IgD-negative memory B cell (primary cell): Measurements from ENCODE around the gene PTX4. TPM values are rescaled to one million over a fixed set of nuclear protein-coding genes. Genes with fewer than 3 reads are reported as not detected.
"Not testable (repeated sequence)": the region's sequence is repeated elsewhere in the genome, so short reads cannot be mapped to it uniquely, and the experiment has no call there.

Experiments used
- H3K27ac Mint-ChIP-seq, 3 donors: one replicate each; pipeline ENCODE4 v1.8.0; 2020 to 2022; ENCODE audit warnings: mild to moderate bottlenecking in 3 of 3, mixed read lengths in 3 of 3, moderate library complexity in 1 of 3
- H3K27me3 Mint-ChIP-seq: one replicate; pipeline ENCODE4 v1.8.0; 2021; ENCODE audit warnings: mixed read lengths
- H3K36me3 Mint-ChIP-seq: one replicate; pipeline ENCODE4 v1.8.0; 2020; ENCODE audit warnings: mild to moderate bottlenecking, mixed read lengths
- H3K4me1 Mint-ChIP-seq, 3 donors: one replicate each; pipeline ENCODE4 v1.8.0; 2020 to 2022; ENCODE audit warnings: mixed read lengths in 3 of 3, mild to moderate bottlenecking in 1 of 3
- H3K4me3 Mint-ChIP-seq, 4 donors: one replicate each; pipeline ENCODE4 v1.8.0; 2020 to 2022; ENCODE audit warnings: mild to moderate bottlenecking in 4 of 4, mixed read lengths in 4 of 4, moderate library complexity in 3 of 4
- H3K9me3 Mint-ChIP-seq, 3 donors: one replicate each; pipeline ENCODE4 v1.8.0; 2020 to 2021; ENCODE audit warnings: mixed read lengths in 3 of 3, mild to moderate bottlenecking in 1 of 3
- polyA plus RNA-seq: library from polyadenylated mRNA; unstranded; fragments of 300-500 nt; fragmentation: Illumina TruSeq; gene quantifications from one replicate; pipeline ENCODE4 v1.2.3, GENCODE V29; 2021

PTX4 gene
- polyA plus RNA-seq, 1 donor from 2014 or later: not detected

DNA sequence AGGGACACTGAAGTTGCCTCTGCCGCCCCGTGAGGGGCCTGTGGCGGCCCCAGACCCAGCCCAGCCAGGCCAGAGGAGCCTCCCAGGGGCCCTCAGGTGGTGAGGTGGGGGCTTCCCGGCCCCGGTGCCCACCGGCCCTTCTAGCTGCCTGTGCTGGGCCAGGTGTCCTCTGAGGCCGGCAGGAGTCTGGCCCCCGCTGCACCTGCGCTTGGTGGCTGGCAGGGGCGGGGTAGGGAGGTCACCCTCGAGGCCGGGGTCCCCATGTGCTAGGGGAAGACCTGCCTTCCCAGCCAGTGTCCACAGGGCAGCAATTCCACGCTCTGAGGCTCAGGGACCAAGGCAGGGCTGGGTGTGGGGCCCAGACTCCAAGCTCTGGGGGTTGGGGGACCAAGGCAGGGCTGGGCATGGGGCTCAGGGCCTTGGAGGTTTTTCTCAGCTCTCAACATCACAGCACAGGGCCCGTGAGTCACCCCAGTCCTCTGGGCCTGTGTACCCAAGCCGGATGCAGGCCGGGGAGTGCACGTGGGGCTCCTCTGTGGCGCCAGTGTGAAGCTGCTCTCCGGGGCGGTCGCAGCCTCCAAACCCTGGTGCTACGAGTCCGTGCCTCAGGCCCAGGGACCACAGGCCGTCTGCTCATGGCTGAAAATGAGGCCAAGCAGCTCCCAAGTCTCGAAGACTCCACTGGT is 43.1 kb downstream of the PTX4 start:
- Mint-ChIP-seq H3K27ac (peak overlapping the region; percentile 31 to 99 (median 83)), H3K27me3 (no peaks in the 10 kb centered on the region)

DNA sequence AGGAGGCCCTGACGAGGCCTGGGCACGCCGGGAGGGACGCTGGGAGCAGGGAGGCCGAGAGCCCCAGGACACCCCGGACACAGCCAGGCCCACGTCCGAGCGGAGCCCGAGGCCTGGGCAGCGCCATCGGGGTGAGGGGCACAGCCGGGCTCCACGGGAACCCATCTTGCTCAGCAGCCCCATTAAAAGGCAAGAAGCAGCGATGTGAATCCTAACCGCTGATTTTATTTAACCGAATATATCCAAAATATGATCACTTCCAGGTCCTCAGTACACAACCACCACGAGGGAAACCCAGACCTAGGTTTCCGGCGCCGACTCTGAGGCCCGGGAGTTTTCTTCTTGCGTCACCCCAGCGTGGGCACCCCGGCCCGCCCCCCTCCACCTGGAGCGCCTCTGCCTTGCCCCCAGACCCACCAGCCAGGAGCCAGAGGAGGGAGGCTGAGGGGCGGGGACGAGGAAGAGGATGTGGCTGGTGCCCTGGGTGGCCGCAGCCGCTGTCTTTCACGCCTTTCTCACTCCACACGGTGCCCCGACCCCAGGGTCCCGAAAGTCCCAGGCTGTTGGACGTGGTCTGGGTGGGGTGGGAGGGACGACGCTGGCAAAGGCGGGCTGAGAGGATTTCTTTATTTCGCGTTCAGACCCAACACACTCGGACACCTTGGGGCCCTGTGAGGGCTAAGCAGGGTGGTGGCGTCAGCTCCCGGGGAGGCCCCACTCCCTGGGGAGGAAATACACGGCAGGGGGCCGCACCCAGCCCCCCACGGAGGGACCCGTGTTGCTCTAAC is 43.8 kb downstream of the PTX4 start:
- Mint-ChIP-seq H3K27ac (peak overlapping the region; percentile 71 to 99 (median 83)), H3K4me1 (peaks cover 0 to 5% (median 0%) of the 10 kb centered on the region in 3 donors), H3K4me3 (peak overlapping the region; percentile 60 to 87 (median 84)), H3K36me3 (peaks cover 1% of the 10 kb centered on the region), H3K9me3 (no peaks in the 10 kb centered on the region), H3K27me3 (no peaks in the 10 kb centered on the region)

More for the DNA sequence above, 43.1 kb downstream of the PTX4 start:
- Mint-ChIP-seq H3K4me3 (peak overlapping the region in 2 of 4 donors; percentile 37 to 87), H3K4me1 (peaks cover 0 to 5% (median 0%) of the 10 kb centered on the region in 3 donors), H3K36me3 (peaks cover 1% of the 10 kb centered on the region), H3K9me3 (no peaks in the 10 kb centered on the region)

DNA sequence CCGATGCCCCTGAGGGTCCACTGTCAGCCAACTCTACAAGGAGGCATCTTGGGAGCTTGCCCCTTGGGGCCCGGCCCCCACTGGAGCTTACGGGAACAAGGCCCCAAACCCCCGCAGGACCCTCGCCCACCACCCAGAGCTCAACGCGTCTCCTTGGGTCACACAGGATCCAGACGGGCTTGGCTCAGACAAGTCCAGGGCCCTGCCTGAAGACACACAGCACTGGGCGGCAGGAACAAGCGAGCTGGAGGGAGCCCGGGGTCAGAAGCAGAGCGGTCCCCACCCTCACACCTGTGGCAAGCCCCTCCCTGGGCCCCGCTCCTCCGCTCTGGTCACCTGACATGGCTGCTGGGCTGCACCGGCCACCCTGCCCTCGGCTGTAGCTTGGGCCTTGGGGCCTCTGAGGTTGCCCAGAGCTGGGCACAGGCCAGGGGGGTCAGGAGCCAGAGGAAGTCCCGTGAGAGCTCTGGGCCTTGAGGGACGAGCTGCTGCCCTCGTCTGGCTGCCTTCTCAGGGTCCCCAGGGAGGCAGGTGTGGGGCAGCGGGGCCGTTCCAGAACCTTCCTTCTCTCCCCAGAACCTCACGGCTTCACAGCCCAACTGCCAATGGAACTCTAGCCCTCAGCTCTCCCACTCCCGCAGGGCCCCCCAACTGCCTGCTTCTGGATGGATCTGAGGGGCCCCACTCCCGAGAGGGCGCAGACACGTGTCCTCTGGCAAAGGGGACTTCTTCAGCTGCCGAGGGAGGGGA is 44.6 kb downstream of the PTX4 start, which contains the start of gene CCDC154:
CCDC154 (minus strand) TSS at position 577 of the 750 bp plus-strand sequence; CDS start at position 343, 234 bp downstream.
- Mint-ChIP-seq H3K4me1 (peaks cover 0 to 5% (median 0%) of the 10 kb centered on the region in 3 donors), H3K4me3 (peak within 1 kb of the TSS; percentile 60 to 87 (median 84)), H3K27ac (peak within 1 kb of the TSS; percentile 71 to 99 (median 83)), H3K9me3 (no peaks in the 10 kb centered on the region), H3K36me3 (peaks cover 1% of the 10 kb centered on the region), H3K27me3 (no peaks in the 10 kb centered on the region)

DNA sequence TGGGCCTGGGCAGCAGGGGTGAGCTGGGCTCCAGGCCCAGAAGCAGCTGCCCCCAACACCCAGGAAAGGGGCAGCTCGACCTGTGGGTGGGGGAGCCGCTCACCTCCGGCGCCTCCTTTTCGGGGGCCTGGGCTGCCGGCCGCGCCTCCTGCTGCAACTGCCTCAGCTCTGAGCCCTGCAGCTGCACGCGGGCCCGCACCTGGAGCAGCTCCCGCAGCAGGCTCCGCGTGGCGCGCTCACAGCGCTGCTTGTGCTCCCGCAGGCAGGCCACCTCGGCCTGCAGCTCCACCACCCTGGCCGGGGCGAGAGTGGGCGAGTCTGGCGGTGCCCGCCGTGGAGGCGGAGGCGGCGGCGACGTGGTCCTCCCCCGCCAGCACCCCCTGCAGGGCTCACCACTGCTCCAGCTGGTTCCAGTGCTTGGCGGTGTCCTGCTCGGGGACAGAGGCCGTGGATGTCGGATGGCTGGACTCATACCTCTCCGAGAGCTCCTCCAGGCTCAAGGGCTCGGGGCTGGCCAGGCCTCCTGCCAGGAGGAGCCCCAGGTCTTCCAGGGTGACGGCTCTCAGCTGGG is 45.3 kb downstream of the PTX4 start:
- Mint-ChIP-seq H3K27me3 (no peaks in the 10 kb centered on the region), H3K27ac (no peak overlapping the region), H3K9me3 (no peaks in the 10 kb centered on the region), H3K4me1 (peaks cover 0 to 5% (median 0%) of the 10 kb centered on the region in 3 donors), H3K36me3 (peaks cover 1% of the 10 kb centered on the region), H3K4me3 (no peak overlapping the region)

DNA sequence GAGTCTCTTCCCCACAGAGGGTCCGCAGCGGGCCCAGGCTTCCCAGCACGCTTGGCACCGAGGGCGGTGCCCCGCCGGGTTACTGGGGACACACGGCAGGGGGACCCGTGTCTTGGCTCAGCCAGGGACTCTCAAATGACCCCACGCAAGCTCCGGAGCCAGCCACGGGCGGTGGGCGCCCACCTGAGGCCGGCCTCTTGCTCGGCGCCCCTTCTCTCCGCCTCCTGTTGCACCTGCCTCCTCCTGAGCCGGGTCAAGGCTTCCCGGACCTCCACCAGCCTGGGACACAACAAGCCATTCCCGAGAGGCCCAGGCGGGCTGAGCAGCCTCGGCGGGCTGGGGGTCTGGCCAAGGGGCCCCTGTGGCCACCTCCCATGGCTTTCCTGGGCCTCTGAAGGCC is 46.0 kb downstream of the PTX4 start:
- H3K9me3 Mint-ChIP-seq: no peaks in the 10 kb centered on the region
- H3K36me3 Mint-ChIP-seq: no peaks in the 10 kb centered on the region
- H3K4me3 Mint-ChIP-seq: no peak overlapping the region
- H3K27me3 Mint-ChIP-seq: no peaks in the 10 kb centered on the region
- peak overlapping the region in 1 of 3 donors; percentile 42 for H3K27ac Mint-ChIP-seq
- H3K4me1 Mint-ChIP-seq: peaks cover 0 to 5% (median 0%) of the 10 kb centered on the region in 3 donors

DNA sequence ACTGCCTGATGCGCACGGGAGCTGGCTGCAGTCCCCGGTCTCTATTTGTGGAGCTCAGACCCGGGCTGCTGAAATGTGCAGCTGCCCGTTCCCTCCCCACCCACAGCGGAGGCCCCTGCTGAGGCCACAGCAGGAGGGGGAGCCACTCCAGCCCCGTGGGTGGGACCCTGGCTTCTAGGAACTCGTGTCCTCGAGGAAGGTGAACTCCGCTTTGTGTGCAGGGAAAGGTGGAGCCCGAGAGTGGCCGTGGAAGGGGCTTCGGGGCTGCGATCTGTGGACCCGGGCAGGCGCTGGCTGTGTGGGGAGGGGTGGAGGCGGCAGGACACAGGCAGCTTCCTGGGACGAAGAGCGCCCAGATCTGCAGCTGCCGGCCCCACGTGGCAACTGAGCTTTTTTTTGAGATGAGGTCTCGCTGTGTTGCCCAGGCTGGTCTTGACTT is 47.3 kb downstream of the PTX4 start:
- Mint-ChIP-seq H3K4me3 (no peak overlapping the region), H3K4me1 (peaks cover 0 to 5% (median 0%) of the 10 kb centered on the region in 3 donors), H3K9me3 (no peaks in the 10 kb centered on the region), H3K36me3 (no peaks in the 10 kb centered on the region), H3K27me3 (no peaks in the 10 kb centered on the region), H3K27ac (peak overlapping the region in 1 of 3 donors; percentile 14)

DNA sequence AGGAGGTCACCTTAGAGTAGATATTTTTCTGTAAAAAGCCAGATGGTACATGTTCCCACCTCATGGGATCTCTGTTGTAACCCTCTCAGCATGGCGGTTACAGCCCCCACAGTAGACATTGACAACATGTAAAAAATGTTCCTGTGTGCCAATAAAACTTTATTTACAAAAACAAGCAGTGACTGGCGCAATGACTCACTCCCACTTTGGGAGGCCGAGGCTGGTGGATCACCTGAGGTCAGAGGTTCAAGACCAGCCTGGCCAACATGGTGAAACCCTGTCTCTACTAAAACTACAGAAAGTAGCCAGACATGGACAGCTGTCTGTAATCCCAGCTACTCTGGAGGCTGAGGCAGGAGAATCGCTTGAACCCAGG is 49.1 kb downstream of the PTX4 start:
- not testable (repeated sequence) for H3K4me1 Mint-ChIP-seq, H3K9me3 Mint-ChIP-seq, H3K27me3 Mint-ChIP-seq, H3K36me3 Mint-ChIP-seq
- Mint-ChIP-seq H3K27ac (peak overlapping the region in 1 of 3 donors; percentile 35), H3K4me3 (peak overlapping the region in 1 of 4 donors; percentile 65)

DNA sequence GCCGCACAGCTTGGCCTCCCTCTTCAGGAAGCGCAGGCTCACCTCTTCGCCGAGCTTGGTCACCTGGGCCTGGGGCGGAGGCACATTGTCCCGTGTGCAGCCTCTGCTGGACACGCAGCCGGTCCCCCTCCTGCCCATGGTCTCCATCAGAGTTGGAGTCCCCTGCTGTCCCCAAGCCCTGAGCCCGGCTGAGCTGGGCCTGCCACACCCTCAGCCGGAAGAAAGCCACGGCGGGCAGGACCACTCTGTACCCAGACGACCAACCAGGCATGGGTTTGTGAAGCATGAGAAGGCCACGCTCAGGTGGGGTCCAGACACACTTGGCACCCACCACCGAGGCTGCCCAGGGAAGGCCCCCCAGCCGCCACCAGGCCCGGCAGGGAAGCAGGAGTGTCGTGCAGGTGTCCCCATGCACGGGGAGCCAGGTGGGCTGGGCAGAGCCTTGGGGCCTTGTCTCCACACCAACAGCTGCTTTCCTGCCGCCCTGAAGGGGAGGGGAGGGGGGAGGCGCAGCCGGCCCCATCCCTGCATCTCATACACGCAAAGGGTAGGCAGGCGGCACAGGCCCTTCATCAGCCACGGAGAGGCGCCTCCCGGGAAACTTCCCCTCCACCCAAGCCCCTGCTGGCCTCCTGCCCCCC is 49.6 kb downstream of the PTX4 start:
- Mint-ChIP-seq H3K36me3 (no peaks in the 10 kb centered on the region), H3K4me3 (no peak overlapping the region), H3K9me3 (no peaks in the 10 kb centered on the region), H3K4me1 (no peaks in the 10 kb centered on the region), H3K27me3 (no peaks in the 10 kb centered on the region), H3K27ac (no peak overlapping the region)

DNA sequence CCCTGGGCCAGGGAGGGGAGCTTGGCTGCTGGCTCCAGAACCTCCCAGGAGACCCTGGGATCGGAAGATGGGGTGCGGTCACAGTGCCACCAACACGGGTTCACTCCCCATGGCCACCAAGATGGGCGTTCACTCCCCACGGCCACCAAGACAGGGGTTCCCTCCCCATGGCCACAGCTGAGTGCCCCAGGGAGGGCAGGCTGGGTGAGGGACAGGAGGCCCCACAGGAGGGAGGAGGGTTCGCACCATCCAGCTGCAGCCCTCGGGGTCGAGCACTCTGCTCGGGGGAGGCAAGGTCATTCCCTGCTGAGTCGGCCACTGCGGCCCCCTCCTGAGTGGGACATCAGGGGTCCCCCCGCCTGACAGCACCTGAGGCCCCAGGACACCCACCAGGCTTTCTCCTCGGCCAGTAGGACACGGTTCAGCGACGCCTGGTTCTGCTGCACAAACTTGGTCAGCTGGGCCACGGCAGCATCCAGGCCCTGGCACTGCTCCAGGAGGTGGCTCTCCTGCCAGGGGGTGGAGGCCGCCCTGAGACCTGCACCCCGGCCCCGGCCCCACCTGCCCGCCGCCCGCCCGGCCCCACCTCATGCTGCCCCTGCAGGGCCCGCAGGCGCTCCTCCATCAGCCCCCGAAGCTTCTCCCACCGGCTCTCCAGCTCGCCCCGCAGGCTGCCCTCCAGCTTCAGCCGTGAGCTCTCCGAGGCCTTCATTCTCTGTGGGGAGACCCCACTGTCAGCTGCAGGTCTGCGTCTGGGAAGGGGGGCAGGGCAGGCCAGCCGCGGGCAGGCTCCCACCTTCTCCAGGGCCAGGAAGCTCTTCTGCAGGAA is 50.3 kb downstream of the PTX4 start:
- Mint-ChIP-seq H3K9me3 (no peaks in the 10 kb centered on the region), H3K36me3 (no peaks in the 10 kb centered on the region), H3K4me3 (no peak overlapping the region), H3K4me1 (no peaks in the 10 kb centered on the region), H3K27me3 (no peaks in the 10 kb centered on the region), H3K27ac (no peak overlapping the region)

DNA sequence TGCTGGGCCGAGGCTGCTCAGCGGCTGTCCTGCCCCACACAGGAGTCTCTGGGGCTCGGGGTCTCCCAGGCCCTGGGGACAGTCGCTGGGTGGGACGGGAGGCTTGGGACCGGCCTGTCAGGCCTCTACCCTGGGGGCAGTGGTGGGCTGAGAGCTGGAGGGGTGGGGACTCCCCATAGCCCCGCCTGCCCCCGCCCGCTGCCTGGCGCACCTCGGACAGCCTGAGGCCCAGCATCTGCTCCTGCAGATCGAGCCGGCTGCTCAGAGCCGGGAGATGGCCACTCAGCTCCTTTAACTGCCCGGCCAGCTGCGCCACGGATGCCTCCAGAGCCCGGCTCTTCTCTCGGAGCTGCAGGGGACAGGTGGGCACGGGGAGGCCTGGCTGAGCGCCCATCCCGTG is 51.1 kb downstream of the PTX4 start:
- Mint-ChIP-seq H3K4me1 (no peaks in the 10 kb centered on the region), H3K27me3 (no peaks in the 10 kb centered on the region), H3K4me3 (no peak overlapping the region), H3K27ac (no peak overlapping the region), H3K9me3 (no peaks in the 10 kb centered on the region), H3K36me3 (no peaks in the 10 kb centered on the region)

DNA sequence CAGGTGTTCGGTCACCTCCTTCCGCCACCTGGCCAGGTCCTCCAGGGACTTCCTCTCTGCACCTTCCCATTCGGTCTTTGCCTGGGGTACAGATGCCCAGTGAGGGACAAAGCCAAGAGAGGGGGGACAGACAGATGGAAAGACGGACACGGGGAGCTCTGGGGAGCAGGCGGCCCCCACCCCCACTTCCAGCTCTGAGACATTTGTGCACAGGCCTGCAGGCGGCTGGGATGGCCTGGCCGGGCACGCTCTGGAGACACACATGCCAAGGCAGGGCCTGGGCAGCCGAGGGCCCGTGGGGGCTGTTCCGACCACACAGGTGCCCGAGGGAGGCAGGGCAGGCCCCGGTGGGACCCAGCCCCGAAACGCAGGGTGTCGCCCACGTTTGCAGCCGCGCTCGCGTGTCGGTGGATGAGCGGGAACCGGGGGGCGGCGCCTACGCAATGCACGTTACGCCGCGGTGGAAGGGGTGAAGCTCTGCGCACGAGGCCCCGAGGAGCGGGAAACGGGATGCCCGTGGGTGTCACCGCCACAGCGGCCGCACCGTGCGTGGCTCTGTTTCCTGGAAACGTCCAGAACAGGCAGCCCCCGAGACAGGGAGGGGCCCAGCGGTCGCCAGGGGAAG is 51.9 kb downstream of the PTX4 start:
- Mint-ChIP-seq H3K4me3 (no peak overlapping the region), H3K4me1 (peaks cover 0 to 2% (median 0%) of the 10 kb centered on the region in 3 donors), H3K27ac (no peak overlapping the region), H3K36me3 (no peaks in the 10 kb centered on the region), H3K27me3 (no peaks in the 10 kb centered on the region), H3K9me3 (no peaks in the 10 kb centered on the region)

DNA sequence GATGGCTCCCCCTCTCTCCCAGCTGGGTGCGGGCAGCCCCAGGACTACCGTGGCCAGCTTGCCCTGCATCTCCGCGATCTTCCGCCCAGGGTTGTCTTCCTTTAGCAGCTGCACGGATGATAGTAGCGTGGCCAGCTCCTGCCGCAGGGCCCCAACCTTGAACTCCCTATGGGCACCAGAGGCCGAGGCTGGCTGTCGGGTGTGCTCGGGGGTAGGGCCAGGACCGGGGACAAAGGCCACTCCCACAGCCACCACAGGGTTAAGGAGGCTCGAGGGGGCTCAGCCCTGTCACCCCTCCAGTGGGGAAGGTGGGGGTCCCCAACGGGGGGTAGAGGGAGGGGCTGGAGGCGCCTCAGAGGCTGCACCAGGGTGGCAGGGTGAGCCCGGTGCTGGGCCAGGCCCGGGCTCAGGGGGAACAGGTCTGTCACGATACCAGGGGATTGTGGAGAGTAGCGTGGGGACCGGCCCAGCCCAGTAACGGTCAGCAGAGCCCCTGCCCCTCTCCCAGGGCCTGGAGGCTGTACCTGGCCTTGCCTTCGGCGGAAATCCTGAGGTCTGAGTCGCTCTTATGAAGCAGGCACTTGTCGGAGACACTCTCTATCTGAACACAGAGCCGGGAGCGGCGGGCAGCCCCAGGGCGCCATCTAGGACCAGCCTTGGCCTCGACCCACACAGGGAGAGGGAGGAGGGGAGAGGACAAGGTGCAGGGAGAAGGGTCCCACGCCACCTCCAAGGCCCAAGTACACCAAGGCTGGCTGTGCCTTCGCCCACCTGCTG is 52.6 kb downstream of the PTX4 start:
- Mint-ChIP-seq H3K4me1 (peaks cover 0 to 3% (median 0%) of the 10 kb centered on the region in 3 donors), H3K27me3 (no peaks in the 10 kb centered on the region), H3K36me3 (no peaks in the 10 kb centered on the region), H3K9me3 (no peaks in the 10 kb centered on the region), H3K4me3 (peak overlapping the region in 1 of 4 donors; percentile 65), H3K27ac (no peak overlapping the region)
